Body of pancreas (tissue), 4 donors: ENCODE measurements around the gene SMARCAD1. TPM values are rescaled to one million over a fixed set of nuclear protein-coding genes. Genes with fewer than 3 reads are reported as not detected.
A peak's percentile ranks its signal among the peaks of the same experiment; 100 is the strongest.

Source experiments
- ATAC-seq: fragments of 150-250 bp; one replicate; pipeline ENCODE4 v1.9.1; 2016
- DNase-seq, 4 donors: peaks; one replicate each; pipeline ENCODE4 v3.0.0-alpha.2; 2019
- H3K27ac ChIP-seq, 4 donors: fragments of 200-600 bp; sonication (generic); 1 replicate in 3 of 4; 2 replicates in 1 of 4; pipeline versions ENCODE4 v1.5.1 to v1.6.1; 2016 to 2019; ENCODE audit warnings: mild to moderate bottlenecking in 1 of 4, mixed read lengths in 1 of 4, moderate library complexity in 1 of 4
- H3K27me3 ChIP-seq, 2 donors: fragments of 200-600 bp; sonication (generic); one replicate each; pipeline ENCODE4 v1.6.0; 2016; ENCODE audit warnings: mild to moderate bottlenecking in 1 of 2
- H3K36me3 ChIP-seq, 2 donors: fragments of 200-600 bp; sonication (generic); replicated peaks in 1 of 2; 2 replicates each; pipeline ENCODE4 v1.5.1; 2016; ENCODE audit warnings: low read depth in 2 of 2; ENCODE audit not compliant: insufficient read depth in 1 of 2
- H3K4me1 ChIP-seq: fragments of 200-600 bp; sonication (generic); one replicate; pipeline ENCODE4 v1.6.0; 2016
- H3K4me3 ChIP-seq, 2 donors: fragments of 200-600 bp; sonication (generic); 1 replicate in 1 of 2; 2 replicates in 1 of 2; pipeline ENCODE4 v1.5.1; 2016 to 2019
- H3K9me3 ChIP-seq, 3 donors: fragments of 200-600 bp; sonication (generic); 1 replicate in 2 of 3; 2 replicates in 1 of 3; pipeline ENCODE4 v1.5.1; 2016
- CTCF ChIP-seq, 7 experiments: fragments of 450-650 bp in 4 of 7; fragments of 200-600 bp in 3 of 7; sonication (generic) in 3 of 7; IDR thresholded peaks; one replicate each; pipeline ENCODE4 v1.5.1; 2016 to 2019; ENCODE audit warnings: antibody characterized with exemption in 7 of 7
- POLR2A ChIP-seq, 3 donors: fragments of 450-650 bp; IDR thresholded peaks; one replicate each; pipeline ENCODE4 v1.6.1; 2016; ENCODE audit warnings: antibody characterized with exemption in 3 of 3, mild to moderate bottlenecking in 2 of 3
- WGBS, 2 donors: methylation state at CpG; one replicate each; pipeline ENCODE4 v1.1.5; 2017; 5-methylcytosine and 5-hydroxymethylcytosine counted together
- intact Hi-C: fragments of 100-400 bp; cut with DNase I; formaldehyde crosslinking; loops from one replicate; pipeline ENCODE4 v1.15.1; 2023
- total RNA-seq, 2 donors: library from RNA; depleted of rRNA; stranded (reverse); fragments of >200 nt; gene quantifications; one replicate each; pipeline ENCODE4 v1.1.0, GENCODE V29; 2016

Gene SMARCAD1, protein sequence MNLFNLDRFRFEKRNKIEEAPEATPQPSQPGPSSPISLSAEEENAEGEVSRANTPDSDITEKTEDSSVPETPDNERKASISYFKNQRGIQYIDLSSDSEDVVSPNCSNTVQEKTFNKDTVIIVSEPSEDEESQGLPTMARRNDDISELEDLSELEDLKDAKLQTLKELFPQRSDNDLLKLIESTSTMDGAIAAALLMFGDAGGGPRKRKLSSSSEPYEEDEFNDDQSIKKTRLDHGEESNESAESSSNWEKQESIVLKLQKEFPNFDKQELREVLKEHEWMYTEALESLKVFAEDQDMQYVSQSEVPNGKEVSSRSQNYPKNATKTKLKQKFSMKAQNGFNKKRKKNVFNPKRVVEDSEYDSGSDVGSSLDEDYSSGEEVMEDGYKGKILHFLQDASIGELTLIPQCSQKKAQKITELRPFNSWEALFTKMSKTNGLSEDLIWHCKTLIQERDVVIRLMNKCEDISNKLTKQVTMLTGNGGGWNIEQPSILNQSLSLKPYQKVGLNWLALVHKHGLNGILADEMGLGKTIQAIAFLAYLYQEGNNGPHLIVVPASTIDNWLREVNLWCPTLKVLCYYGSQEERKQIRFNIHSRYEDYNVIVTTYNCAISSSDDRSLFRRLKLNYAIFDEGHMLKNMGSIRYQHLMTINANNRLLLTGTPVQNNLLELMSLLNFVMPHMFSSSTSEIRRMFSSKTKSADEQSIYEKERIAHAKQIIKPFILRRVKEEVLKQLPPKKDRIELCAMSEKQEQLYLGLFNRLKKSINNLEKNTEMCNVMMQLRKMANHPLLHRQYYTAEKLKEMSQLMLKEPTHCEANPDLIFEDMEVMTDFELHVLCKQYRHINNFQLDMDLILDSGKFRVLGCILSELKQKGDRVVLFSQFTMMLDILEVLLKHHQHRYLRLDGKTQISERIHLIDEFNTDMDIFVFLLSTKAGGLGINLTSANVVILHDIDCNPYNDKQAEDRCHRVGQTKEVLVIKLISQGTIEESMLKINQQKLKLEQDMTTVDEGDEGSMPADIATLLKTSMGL
- 10 to 100 TPM; 12.7 to 16.5 TPM for total RNA-seq

- Histone ChIP-seq H3K4me1 (peaks cover 16% of the 10 kb centered on the region), H3K27ac (peak within 1 kb of the TSS; percentile 47 to 94 (median 68)), H3K36me3 (peaks cover 0 to 3% of the 10 kb centered on the region in 2 donors), H3K27me3 (no peaks in the 10 kb centered on the region), H3K4me3 (peak within 1 kb of the TSS; percentile 53 to 95), H3K9me3 (no peaks in the 10 kb centered on the region)
- DNase-seq (peak; percentile 89 to 95 (median 94)), ATAC-seq (peak; percentile 98)
- 0 to 1% methylated on average over 48 to 57 of the region's 57 CpGs for WGBS, 2 donors
- TF ChIP-seq POLR2A (IDR thresholded peaks at IDR 0.05), result peak; percentile 17 to 82 (median 71)
- TF ChIP-seq CTCF (IDR thresholded peaks at IDR 0.05), result peak in 1 of 7 experiments; percentile 15
- intact Hi-C loops, result no loop called here
Observed at GRCh38 chr4:94207469-94208224, at the start of gene SMARCAD1. Gene SMARCAD1 (plus strand): TSS chr4:94207865. CDS start chr4:94208395, 530 bp downstream.

DNA sequence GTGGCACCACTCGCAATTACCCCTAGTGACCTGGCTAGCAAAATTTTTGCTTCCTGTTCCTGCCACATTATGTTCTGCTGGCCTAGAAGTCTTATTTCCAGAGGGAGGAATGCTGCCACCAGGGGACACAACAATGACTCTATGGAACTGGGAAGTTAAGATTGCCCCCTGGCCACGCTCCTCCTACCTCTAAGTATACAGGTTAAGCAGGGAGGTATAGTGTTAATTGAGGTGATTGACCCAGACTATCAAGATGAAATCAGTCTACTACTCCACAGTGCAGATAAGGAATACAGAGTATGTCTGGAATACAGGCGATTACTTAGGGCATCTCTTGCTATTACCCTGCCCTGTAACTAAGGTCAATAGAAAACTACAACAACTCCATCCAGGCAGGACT lies 48.8 kb upstream of the SMARCAD1 start:
- no peaks in the 10 kb centered on the region for H3K4me1 ChIP-seq
- WGBS, 2 donors, result 60 to 76% methylated on average over 3 of the region's 3 CpGs

GRCh38 chr4:94159790-94160189 lies 47.9 kb upstream of the SMARCAD1 start:
- Histone ChIP-seq H3K9me3 (no peaks in the 10 kb centered on the region), H3K27ac (no peak overlapping the region), H3K4me1 (no peaks in the 10 kb centered on the region), H3K4me3 (no peak overlapping the region), H3K36me3 (no peaks in the 10 kb centered on the region), H3K27me3 (no peaks in the 10 kb centered on the region)
- TF ChIP-seq CTCF (IDR thresholded peaks at IDR 0.05) (no peak), POLR2A (IDR thresholded peaks at IDR 0.05) (no peak)
- DNase-seq (no peak), ATAC-seq (no peak)
- WGBS, 2 donors, result 57 to 75% methylated on average over 1 of the region's 1 CpG
- intact Hi-C loops, result no loop called here

More for the DNA sequence above, 48.8 kb upstream of the SMARCAD1 start:
- H3K9me3 ChIP-seq, result no peaks in the 10 kb centered on the region
- no peaks in the 10 kb centered on the region for H3K36me3 ChIP-seq
- no peak overlapping the region for H3K4me3 ChIP-seq
- H3K27ac ChIP-seq, result no peak overlapping the region
- no peaks in the 10 kb centered on the region for H3K27me3 ChIP-seq
- intact Hi-C loops, result no loop called here
- TF ChIP-seq CTCF (IDR thresholded peaks at IDR 0.05), result no peak
- TF ChIP-seq POLR2A (IDR thresholded peaks at IDR 0.05), result no peak
- ATAC-seq (no peak), DNase-seq (no peak)

GRCh38 chr4:94160774-94161173 lies 46.9 kb upstream of the SMARCAD1 start:
- intact Hi-C loops, result no loop called here
- H3K27me3 ChIP-seq, result no peaks in the 10 kb centered on the region
- DNase-seq (no peak), ATAC-seq (no peak)
- no peak overlapping the region for H3K4me3 ChIP-seq
- TF ChIP-seq POLR2A (IDR thresholded peaks at IDR 0.05) (no peak), CTCF (IDR thresholded peaks at IDR 0.05) (no peak)
- 92 to 98% methylated on average over 4 of the region's 4 CpGs for WGBS, 2 donors
- no peaks in the 10 kb centered on the region for H3K9me3 ChIP-seq
- H3K36me3 ChIP-seq, result no peaks in the 10 kb centered on the region
- no peaks in the 10 kb centered on the region for H3K4me1 ChIP-seq
- no peak overlapping the region for H3K27ac ChIP-seq
